Activated CD4-positive, alpha-beta T cell treated with anti-CD3 and anti-CD28 coated beads for 48 hours (primary cell): ENCODE measurements around the gene ANXA4.
"Not testable (repeated sequence)": the region's sequence is repeated elsewhere in the genome, so short reads cannot be mapped to it uniquely, and the experiment has no call there.

Experiments used
- DNase-seq: peaks from one replicate; pipeline ENCODE4 v3.0.0-alpha.2; 2020

The ANXA4 gene

GRCh38 chr2:69755862-69756467 lies 14.0 kb downstream of the ANXA4 start:
- no peak for DNase-seq

DNA sequence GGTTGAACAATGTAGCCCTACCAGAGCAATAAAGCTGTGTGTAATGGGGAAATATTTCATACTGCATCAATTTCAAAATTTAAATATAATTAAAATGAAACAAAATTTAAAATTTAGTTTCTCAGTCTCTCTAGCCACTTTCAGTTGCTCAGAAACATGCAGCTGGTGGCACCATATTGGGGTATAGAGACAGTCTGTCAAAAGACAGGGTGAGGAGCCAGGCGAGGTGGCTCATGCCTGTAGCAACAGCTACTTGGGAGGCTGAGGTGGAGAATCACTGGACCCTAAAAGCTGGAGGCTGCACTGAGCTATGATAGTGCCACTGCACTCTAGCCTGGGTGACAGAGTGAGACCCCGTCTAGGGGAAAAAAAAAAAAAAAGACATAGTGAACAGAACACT lies 20.1 kb downstream of the ANXA4 start:
- no peak for DNase-seq

- no peak for DNase-seq
Observed at GRCh38 chr2:69762513-69763494, 20.9 kb downstream of the ANXA4 start.

DNA sequence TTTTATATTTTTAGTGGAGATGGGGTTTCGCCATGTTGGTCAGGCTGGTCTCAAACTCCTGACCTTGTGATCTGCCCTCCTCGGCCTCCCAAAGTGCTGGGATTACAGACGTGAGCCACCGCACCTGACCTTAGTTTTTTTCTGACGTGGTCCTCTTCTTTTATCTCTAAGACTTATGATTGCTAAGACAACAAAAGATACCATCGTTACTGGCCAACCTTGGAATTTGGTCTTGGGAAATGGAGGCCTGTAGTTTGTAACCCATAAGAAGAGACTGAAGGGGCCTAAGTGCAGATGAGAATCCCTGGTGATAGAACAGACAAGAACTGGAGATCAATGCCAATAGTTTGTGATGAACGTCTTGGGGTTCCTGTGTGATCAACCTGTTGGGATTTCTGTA lies 21.9 kb downstream of the ANXA4 start:
- DNase-seq, result not testable (repeated sequence)

DNA sequence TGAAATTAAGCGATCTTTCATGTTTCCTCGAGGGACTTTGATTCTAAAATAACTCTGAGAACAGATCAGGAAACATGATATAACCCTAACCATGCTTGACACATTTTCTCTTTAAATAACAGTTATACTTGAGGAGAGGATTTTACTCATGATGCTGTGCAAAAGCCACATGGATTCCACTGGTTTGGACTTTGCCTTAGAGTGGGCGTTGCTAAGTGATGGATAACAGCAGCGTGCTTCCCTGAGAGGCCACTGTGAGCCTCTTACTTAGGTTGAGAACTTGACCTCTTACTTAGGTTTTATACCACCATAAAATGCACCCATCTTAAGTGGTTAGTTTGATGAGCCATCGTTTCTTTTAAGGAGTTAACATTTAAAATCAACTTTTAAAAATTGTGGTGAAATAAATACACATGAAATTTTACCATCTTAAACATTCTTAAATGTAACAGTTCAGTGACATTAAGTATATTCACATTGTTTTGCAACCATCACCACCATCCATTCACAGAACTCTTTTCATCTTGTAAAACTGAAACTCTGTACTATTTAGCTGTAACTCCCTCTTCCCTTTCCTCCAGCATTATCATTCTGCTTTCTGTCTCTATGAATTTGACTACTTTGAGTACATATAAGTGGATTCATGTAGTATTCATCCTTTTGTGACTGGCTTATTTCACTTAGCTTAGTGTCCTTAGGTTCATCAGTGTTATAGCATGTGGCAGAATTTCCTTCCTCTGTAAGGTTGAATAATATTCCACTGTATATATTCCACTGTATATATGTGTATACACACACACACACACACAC lies 22.6 kb downstream of the ANXA4 start:
- no peak for DNase-seq

DNA sequence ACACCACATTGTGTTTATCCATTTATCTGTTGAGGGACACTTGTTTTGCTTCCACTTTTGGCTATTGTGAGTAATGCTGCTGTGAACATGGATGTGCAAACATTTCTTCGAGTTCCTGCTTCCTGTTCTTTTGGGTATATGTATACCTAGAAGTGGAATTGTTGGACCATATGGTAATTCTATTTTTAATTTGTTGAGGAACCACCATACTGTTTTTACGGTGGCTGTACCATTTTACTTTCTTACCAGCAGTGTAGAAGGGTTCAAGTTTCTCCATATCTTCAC lies 23.1 kb downstream of the ANXA4 start:
- no peak for DNase-seq

DNA sequence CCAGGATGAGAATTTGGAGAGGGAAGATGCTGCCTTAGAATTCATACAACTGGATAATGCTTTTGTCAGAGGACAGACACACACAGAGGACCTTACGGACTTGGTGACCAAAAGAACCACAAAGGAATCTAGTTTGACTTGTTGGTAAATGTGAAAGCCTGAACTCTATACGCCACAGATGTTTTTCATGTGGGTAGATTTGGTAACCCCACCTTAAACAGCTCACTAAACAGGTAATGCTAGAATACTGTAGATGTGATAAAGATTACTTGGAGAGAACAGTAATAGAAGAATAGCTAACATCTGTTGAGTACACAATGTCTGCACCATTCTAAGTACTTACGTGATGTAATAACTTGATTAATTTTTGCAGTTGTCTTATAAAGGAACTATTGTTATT lies 24.1 kb downstream of the ANXA4 start:
- no peak for DNase-seq

DNA sequence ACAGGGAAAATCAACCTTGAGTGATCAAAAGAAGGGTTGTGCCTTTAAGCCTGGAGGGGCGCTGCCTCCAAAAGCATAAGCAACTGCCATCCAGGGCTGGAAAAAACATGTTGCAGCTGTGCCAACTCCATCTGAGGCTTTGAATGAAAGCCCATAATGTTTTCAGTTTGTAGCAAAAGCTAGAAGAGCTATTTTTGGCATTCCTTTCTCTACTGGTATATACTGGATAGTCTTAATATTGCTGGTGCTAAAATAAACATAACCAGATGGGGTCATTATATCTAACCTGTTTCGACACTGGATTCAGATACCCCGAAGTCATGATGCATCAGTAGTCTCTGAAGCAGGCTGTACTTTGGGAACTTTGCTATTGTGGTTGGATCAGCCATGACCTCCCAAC lies 25.1 kb downstream of the ANXA4 start:
- DNase-seq, result no peak

- DNase-seq, result no peak
Observed at GRCh38 chr2:69768235-69768634, 26.3 kb downstream of the ANXA4 start.

DNA sequence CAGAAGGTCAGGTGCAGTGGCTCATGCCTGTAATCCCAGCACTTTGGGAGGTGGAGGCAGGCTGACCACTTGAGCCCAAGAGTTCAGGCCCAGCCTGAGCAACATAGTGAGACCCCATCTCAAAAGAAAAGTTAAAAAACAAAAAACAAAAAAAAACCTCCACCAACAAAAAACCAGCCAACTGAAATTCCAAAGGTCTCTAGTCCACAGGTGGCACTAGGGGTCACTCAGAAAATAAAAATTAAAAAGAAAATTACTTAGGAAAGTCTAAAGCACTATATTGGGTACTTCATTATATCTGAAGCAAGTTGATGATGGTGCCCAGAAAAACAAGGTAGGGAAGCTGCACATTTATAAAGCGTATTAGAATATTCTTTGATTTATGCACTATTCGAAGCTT lies 26.9 kb downstream of the ANXA4 start:
- no peak for DNase-seq

- no peak for DNase-seq
Observed at GRCh38 chr2:69769272-69769671, 27.3 kb downstream of the ANXA4 start.

- peak; percentile 42 for DNase-seq
Observed at GRCh38 chr2:69770193-69770702, 28.3 kb downstream of the ANXA4 start.

- no peak for DNase-seq
Observed at GRCh38 chr2:69770747-69771146, 28.8 kb downstream of the ANXA4 start.

- DNase-seq, result no peak
Observed at GRCh38 chr2:69771461-69771860, 29.5 kb downstream of the ANXA4 start.

- peak; percentile 16 for DNase-seq
Observed at GRCh38 chr2:69773206-69773605, 31.3 kb downstream of the ANXA4 start.

DNA sequence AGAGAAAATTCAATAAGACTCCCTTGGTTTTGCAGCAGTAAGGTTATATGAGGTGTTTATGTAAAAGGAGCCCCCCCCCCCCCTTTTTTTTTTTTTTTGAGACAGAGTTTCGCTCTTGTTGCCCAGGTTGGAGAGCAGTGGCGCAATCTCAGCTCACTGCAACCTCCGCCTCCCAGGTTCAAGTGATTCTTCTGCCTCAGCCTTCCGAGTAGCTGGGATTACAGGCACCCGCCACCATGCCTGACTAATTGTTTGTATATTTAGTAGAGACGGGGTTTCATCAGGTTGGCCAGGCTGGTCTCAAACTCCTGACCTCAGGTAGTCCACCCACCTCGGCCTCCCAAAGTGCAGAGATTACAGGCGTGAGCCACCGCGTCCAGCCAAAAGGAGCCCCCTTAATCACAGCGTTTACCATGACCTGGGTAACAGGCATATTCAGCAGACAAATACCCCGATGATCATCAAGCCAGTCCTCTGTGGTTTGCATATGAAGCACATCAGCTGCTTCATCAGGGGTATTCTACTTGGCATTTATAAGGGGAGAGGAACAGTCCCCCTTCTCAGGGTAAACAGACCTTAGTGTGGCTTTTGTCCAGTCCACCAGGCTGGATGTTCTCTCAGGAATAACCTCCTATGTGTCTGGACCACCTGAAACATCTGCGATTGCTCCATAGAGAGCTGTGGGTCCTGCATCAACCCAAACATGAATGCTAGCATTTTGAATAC lies 32.5 kb downstream of the ANXA4 start:
- DNase-seq, result peak; percentile 6

DNA sequence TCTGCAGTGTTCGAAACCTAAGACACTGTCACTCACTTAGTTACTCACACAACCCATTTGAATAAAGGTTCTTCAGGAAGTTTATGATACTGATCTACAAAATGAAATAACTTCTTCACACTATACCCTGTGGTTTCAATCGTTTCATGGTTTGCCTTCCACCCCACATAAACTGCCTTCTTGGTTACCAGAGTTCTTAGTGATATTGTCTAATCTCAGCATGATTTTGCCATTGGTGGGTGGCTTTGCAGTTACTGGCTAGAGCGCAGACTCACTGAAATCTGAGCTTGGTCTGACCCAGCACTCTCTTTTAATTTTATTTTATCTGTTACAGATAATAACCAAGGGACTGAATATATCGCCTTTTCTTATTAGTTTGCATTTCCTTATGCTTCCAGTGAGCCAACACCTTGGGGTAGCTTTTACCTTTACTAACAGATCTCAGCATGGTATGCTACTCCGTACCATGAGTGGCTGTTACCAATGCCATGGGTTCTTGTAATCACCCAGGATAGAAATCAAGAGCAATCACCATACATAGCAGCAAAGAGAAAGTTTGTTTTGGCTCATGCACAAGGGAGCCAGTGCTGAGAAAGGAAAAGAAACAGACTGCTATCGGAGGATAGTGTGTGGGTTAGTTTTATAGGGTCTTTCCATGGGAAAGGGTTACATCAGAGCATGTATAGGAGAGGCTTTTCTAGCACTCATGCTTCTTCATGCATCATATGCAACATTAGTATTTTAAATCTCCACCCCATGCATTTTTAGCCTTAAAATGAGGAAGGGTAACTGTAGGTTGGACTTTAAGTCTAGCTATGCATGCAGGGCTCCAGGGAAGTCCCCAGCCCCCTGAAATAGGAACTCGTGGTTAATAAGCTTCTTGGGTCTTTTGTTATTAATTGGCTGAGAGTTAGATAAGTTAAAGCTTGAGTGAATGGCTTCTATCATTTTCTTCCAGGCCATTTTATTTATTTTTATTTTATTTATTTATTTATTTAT lies 33.3 kb downstream of the ANXA4 start:
- DNase-seq, result peak; percentile 46

- DNase-seq, result no peak
Observed at GRCh38 chr2:69776886-69777785, 35.2 kb downstream of the ANXA4 start.

- DNase-seq, result no peak
Observed at GRCh38 chr2:69777786-69778105, 35.8 kb downstream of the ANXA4 start.

- no peak for DNase-seq
Observed at GRCh38 chr2:69779258-69780001, 37.5 kb downstream of the ANXA4 start.
